HepG2 (cell line): ENCODE measurements around the gene NFATC2. TPM values are rescaled to one million over a fixed set of nuclear protein-coding genes. Genes with fewer than 3 reads are reported as not detected.
A peak's percentile ranks its signal among the peaks of the same experiment; 100 is the strongest.

ENCODE experiments used
- ATF7 ChIP-seq, 2 experiments: fragments of 450-650 bp in 1 of 2; sonication (generic) in 1 of 2; formaldehyde crosslinking in 1 of 2; IDR thresholded peaks; 2 replicates each; pipeline versions ENCODE4 v1.4.0 to v1.6.1; 2016 to 2020; ENCODE audit warnings: antibody characterized with exemption in 1 of 2, mild to moderate bottlenecking in 1 of 2, missing genetic modification reagents in 1 of 2
- BORCS8-MEF2B ChIP-seq: sonication (generic); formaldehyde crosslinking; IDR thresholded peaks from 2 replicates; pipeline ENCODE4 v1.8.0; 2022; ENCODE audit warnings: mild to moderate bottlenecking, missing genetic modification reagents
- CREBL2 ChIP-seq: sonication (generic); formaldehyde crosslinking; IDR thresholded peaks from 2 replicates; pipeline ENCODE4 v1.8.1; 2023; ENCODE audit warnings: missing genetic modification reagents, mild to moderate bottlenecking, borderline replicate concordance
- CTCF ChIP-seq: sonication (generic); formaldehyde crosslinking; IDR thresholded peaks from 2 replicates; pipeline ENCODE4 v1.5.0; 2020; ENCODE audit warnings: mild to moderate bottlenecking, missing genetic modification reagents, moderate library complexity
- DNMT1 ChIP-seq: sonication (generic); formaldehyde crosslinking; IDR thresholded peaks from 2 replicates; pipeline ENCODE4 v1.5.1; 2020; ENCODE audit warnings: mild to moderate bottlenecking, missing genetic modification reagents
- MEIS2 ChIP-seq: sonication (generic); formaldehyde crosslinking; IDR thresholded peaks from 2 replicates; pipeline ENCODE4 v1.9.0; 2021; ENCODE audit warnings: mild to moderate bottlenecking, missing genetic modification reagents
- MXD4 ChIP-seq: IDR thresholded peaks from 2 replicates; pipeline ENCODE4 v1.6.1; 2016; ENCODE audit warnings: mild to moderate bottlenecking, missing biosample characterization, missing genetic modification reagents
- NR0B2 ChIP-seq: sonication (generic); formaldehyde crosslinking; IDR thresholded peaks from 2 replicates; pipeline ENCODE4 v1.4.0; 2020; ENCODE audit warnings: mild to moderate bottlenecking, missing genetic modification reagents
- PAF1 ChIP-seq: IDR thresholded peaks from 2 replicates; pipeline ENCODE4 v1.6.1; 2016; ENCODE audit warnings: missing genetic modification reagents, missing compliant biosample characterization
- PRPF4 ChIP-seq: fragments of 200-400 bp; formaldehyde crosslinking; IDR thresholded peaks from 2 replicates; pipeline ENCODE4 v1.6.1; 2016; ENCODE audit warnings: low read length, low read depth; ENCODE audit not compliant: poor library complexity, severe bottlenecking
- SIN3A ChIP-seq: IDR thresholded peaks from 2 replicates; pipeline ENCODE4 v1.6.1; 2011; ENCODE audit warnings: low read depth, mild to moderate bottlenecking, control low read depth, low read length, borderline replicate concordance
- SOX6 ChIP-seq, 2 experiments: fragments of 450-650 bp in 1 of 2; sonication (generic) in 1 of 2; formaldehyde crosslinking in 1 of 2; IDR thresholded peaks; 2 replicates each; pipeline versions ENCODE4 v1.4.0 to v1.6.1; 2017 to 2020; ENCODE audit warnings: antibody characterized with exemption in 1 of 2, mild to moderate bottlenecking in 1 of 2, missing genetic modification reagents in 1 of 2
- SRF ChIP-seq: IDR thresholded peaks from 2 replicates; pipeline ENCODE4 v1.6.1; 2011; ENCODE audit warnings: mild to moderate bottlenecking, low read depth, low read length, moderate library complexity
- TEAD3 ChIP-seq: optimal IDR thresholded peaks from 2 replicates; pipeline ENCODE3; 2016; ENCODE audit warnings: borderline replicate concordance
- ZBTB42 ChIP-seq: sonication (generic); formaldehyde crosslinking; IDR thresholded peaks from 2 replicates; pipeline ENCODE4 v1.5.0; 2020; ENCODE audit warnings: mild to moderate bottlenecking, missing genetic modification reagents
- ZNF121 ChIP-seq: sonication (generic); formaldehyde crosslinking; IDR thresholded peaks from 2 replicates; pipeline ENCODE4 v1.5.0; 2020; ENCODE audit warnings: mild to moderate bottlenecking, missing genetic modification reagents
- ZNF24 ChIP-seq: fragments of 450-650 bp; IDR thresholded peaks from 2 replicates; pipeline ENCODE4 v1.6.1; 2017; ENCODE audit warnings: antibody characterized with exemption, mild to moderate bottlenecking
- ZNF333 ChIP-seq: sonication (generic); formaldehyde crosslinking; IDR thresholded peaks from 2 replicates; pipeline ENCODE4 v1.4.0; 2020; ENCODE audit warnings: mild to moderate bottlenecking, missing genetic modification reagents, borderline replicate concordance
- ZNF432 ChIP-seq: sonication (generic); formaldehyde crosslinking; IDR thresholded peaks from 2 replicates; pipeline ENCODE4 v1.5.0; 2020; ENCODE audit warnings: missing genetic modification reagents, mild to moderate bottlenecking, borderline replicate concordance
- ZNF550 ChIP-seq: sonication (generic); formaldehyde crosslinking; IDR thresholded peaks from 2 replicates; pipeline ENCODE4 v1.4.0; 2020; ENCODE audit warnings: mild to moderate bottlenecking, missing genetic modification reagents, borderline replicate concordance
- ZNF572 ChIP-seq: sonication (generic); formaldehyde crosslinking; IDR thresholded peaks from 2 replicates; pipeline ENCODE4 v1.5.1; 2020; ENCODE audit warnings: mild to moderate bottlenecking, missing genetic modification reagents
- ZNF670 ChIP-seq: sonication (generic); formaldehyde crosslinking; IDR thresholded peaks from 2 replicates; pipeline ENCODE4 v1.8.0; 2022; ENCODE audit warnings: mild to moderate bottlenecking, missing genetic modification reagents, borderline replicate concordance
- ZNF766 ChIP-seq: sonication (generic); formaldehyde crosslinking; IDR thresholded peaks from 2 replicates; pipeline ENCODE4 v1.5.0; 2020; ENCODE audit warnings: missing genetic modification reagents, borderline replicate concordance
- ZSCAN9 ChIP-seq: IDR thresholded peaks from 2 replicates; pipeline ENCODE4 v1.6.1; 2016; ENCODE audit warnings: borderline replicate concordance
- polyA plus RNA-seq, 8 experiments: library from polyadenylated mRNA; depleted of rRNA in 3 of 8; stranded (reverse) in 7 of 8; unstranded in 1 of 8; fragments of >200 nt; fragmentation: Illumina TruSeq in 4 of 8; extraction: Trizol in 4 of 8; gene quantifications; 2 replicates each; pipeline versions ENCODE4 v1.2.1 to v1.2.3, GENCODE V29; 2011 to 2016; ENCODE audit warnings: low read depth in 4 of 8, missing spikeins in 1 of 8, mixed read lengths in 1 of 8; ENCODE audit not compliant: insufficient read depth in 1 of 8
- total RNA-seq, 5 experiments: library from RNA; depleted of rRNA; stranded (reverse); fragments of >200 nt; fragmentation: Illumina TruSeq; extraction: Trizol; gene quantifications; 2 replicates each; pipeline ENCODE4 v1.2.3, GENCODE V29; 2016; ENCODE audit warnings: low read depth in 1 of 5
- TF ChIP-seq, protein P1 (sequence below): fragments of 450-650 bp; IDR thresholded peaks from 2 replicates; pipeline ENCODE4 v1.6.1; 2017; ENCODE audit warnings: mild to moderate bottlenecking

NFATC2 gene
- total and polyA plus RNA-seq, 2 of the 13 experiments (the other 11 are each of a cell fraction or from before 2014, with no cell fraction given) = 1.9 to 3.3 TPM

DNA sequence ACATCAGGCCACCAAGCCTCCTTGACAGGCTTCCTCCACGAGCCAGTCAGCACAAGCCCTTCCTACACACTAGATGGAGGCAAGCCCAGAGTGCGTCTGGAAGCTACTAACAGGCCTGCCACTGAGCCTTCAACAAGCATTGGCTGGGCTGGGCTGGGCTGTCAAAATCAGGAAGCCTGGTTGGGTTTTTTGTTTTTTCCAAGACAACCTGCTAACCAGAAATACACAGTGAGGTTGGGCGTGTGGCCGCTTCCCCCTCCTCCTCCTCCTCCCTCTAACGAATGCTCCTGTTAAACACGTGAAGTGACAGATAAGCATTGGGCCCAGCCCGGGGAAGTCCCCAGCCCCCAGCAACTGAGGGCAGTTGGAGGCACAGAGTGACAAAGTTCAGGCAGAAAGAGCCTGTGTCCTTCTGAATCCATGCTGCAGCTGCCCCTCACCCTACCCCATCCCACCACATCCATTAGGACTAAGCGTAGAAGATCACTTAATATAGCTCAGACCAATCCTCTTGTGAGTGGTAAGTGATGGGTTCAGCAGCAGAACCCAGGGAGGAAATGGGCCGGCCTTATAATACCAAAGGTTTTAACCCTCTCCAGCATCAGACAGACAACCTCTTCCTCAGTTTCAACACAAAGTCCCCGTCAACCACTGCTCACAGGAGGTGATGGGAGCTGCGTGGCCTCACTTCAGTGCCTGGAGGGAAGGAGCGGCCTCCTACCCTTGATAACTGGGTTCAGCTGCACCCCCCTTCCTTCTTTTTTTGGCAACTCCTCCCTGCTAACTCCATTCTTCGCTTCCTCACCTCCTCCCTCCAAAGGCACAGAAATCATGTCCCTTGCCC, 1.1 kb downstream of the NFATC2 start (continued):
- peak; percentile 52; the same call in 1 of the 2 replicates for TF ChIP-seq ZNF670 (CRISPR knock-in tag)
- no peak for TF ChIP-seq SRF
- no peak; the same call in 1 of the 2 replicates for TF ChIP-seq NR0B2
- peak; percentile 55; the same call in 1 of the 2 replicates for TF ChIP-seq ZSCAN9 (CRISPR knock-in tag)
- TF ChIP-seq DNMT1 = no peak
- no peak for TF ChIP-seq ATF7 (IDR thresholded peaks at IDR 0.05)
- TF ChIP-seq ATF7 (CRISPR knock-in tag; IDR thresholded peaks at IDR 0.05) = no peak; the same call in 1 of the 2 replicates
- TF ChIP-seq PRPF4 = peak; percentile 38
- peak; percentile 90 for TF ChIP-seq BORCS8-MEF2B (CRISPR knock-in tag)
- TF ChIP-seq ZBTB42 = no peak
- TF ChIP-seq ZNF432 (CRISPR knock-in tag) = no peak
- TF ChIP-seq ZNF550 (CRISPR knock-in tag) = no peak
- TF ChIP-seq ZNF121 (CRISPR knock-in tag) = no peak
- no peak for TF ChIP-seq ZNF766 (CRISPR knock-in tag)
- 0 out of 2 replicates have a peak, but pooled peaks have one; percentile 34 for TF ChIP-seq CREBL2
- TF ChIP-seq ZNF24 = no peak
- TF ChIP-seq, protein P1, sequence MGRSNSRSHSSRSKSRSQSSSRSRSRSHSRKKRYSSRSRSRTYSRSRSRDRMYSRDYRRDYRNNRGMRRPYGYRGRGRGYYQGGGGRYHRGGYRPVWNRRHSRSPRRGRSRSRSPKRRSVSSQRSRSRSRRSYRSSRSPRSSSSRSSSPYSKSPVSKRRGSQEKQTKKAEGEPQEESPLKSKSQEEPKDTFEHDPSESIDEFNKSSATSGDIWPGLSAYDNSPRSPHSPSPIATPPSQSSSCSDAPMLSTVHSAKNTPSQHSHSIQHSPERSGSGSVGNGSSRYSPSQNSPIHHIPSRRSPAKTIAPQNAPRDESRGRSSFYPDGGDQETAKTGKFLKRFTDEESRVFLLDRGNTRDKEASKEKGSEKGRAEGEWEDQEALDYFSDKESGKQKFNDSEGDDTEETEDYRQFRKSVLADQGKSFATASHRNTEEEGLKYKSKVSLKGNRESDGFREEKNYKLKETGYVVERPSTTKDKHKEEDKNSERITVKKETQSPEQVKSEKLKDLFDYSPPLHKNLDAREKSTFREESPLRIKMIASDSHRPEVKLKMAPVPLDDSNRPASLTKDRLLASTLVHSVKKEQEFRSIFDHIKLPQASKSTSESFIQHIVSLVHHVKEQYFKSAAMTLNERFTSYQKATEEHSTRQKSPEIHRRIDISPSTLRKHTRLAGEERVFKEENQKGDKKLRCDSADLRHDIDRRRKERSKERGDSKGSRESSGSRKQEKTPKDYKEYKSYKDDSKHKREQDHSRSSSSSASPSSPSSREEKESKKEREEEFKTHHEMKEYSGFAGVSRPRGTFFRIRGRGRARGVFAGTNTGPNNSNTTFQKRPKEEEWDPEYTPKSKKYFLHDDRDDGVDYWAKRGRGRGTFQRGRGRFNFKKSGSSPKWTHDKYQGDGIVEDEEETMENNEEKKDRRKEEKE = no peak
- no peak for TF ChIP-seq ZNF572
- TF ChIP-seq CTCF (CRISPR knock-in tag) = no peak; the same call in 1 of the 2 replicates
- peak; percentile 13 for TF ChIP-seq TEAD3
- TF ChIP-seq SIN3A = peak; percentile 89
- no peak for TF ChIP-seq SOX6 (IDR thresholded peaks at IDR 0.05)
- peak; percentile 82 for TF ChIP-seq SOX6 (CRISPR knock-in tag; IDR thresholded peaks at IDR 0.05)
- TF ChIP-seq MEIS2 = no peak; the same call in none of the 2 replicates
- no peak for TF ChIP-seq PAF1 (CRISPR knock-in tag)
- TF ChIP-seq ZNF333 (CRISPR knock-in tag) = 0 out of 2 replicates have a peak, but pooled peaks have one; percentile 6
- peak; percentile 90 for TF ChIP-seq MXD4
